ENCODE measurements around the gene SRC. TPM values are rescaled to one million over a fixed set of nuclear protein-coding genes. Genes with fewer than 3 reads are reported as not detected.

SRC gene
- total and polyA plus RNA-seq, 7 experiments from 2014 or later = 0.63 to 26.6 (median 2.9) TPM

- ATAC-seq = no peak
- no peak for DNase-seq
- Mint-ChIP-seq H3K27ac (no peak overlapping the region), H3K4me1 (peaks cover 3 to 5% (median 3%) of the 10 kb centered on the region in 7 donors), H3K4me3 (no peak overlapping the region), H3K9me3 (peaks cover 0 to 2% (median 0%) of the 10 kb centered on the region in 11 donors), H3K36me3 (no peaks in the 10 kb centered on the region), H3K27me3 (peaks cover 0 to 2% (median 0%) of the 10 kb centered on the region in 5 donors)
- POLR2A ChIA-PET = no interaction called here
- Histone ChIP-seq H3K9me3 (ENCODE audit: control insufficient read depth in 2 of 3, low read length in 3 of 3) (no peaks in the 10 kb centered on the region), H3K27ac (ENCODE audit: low read depth, low read length) (no peak overlapping the region), H3K36me3 (ENCODE audit: control insufficient read depth in 2 of 3, insufficient read depth in 3 of 3, low read length in 3 of 3) (no peaks in the 10 kb centered on the region), H3K4me3 (ENCODE audit: low read length) (no peak overlapping the region), H3K4me1 (ENCODE audit: control insufficient read depth in 2 of 2, insufficient read depth in 2 of 2, low read length in 2 of 2) (peaks cover 3% of the 10 kb centered on the region in 2 donors), H3K27me3 (ENCODE audit: control insufficient read depth in 2 of 2, insufficient read depth in 2 of 2, low read length in 2 of 2) (no peaks in the 10 kb centered on the region)
- CTCF ChIA-PET = no interaction called here
- intact Hi-C loops (cut with micrococcal nuclease) = loop anchor here in 1 of 2 donors (10.0 kb wide), 1 partner anchor 385 kb away; no protein-coding TSS in a partner anchor
These were observed 43.9 kb downstream of the SRC start for GRCh38 chr20:37389844-37390275.

- H3K27me3 ChIP-seq (ENCODE audit: control insufficient read depth in 2 of 2, insufficient read depth in 2 of 2, low read length in 2 of 2) = no peaks in the 10 kb centered on the region
- DNase-seq (no peak), ATAC-seq (no peak)
- H3K4me3 ChIP-seq (ENCODE audit: low read length) = no peak overlapping the region
- CTCF ChIA-PET = no interaction called here
- H3K4me1 ChIP-seq (ENCODE audit: control insufficient read depth in 2 of 2, insufficient read depth in 2 of 2, low read length in 2 of 2) = no peaks in the 10 kb centered on the region
- POLR2A ChIA-PET = no interaction called here
- H3K36me3 ChIP-seq (ENCODE audit: control insufficient read depth in 2 of 3, insufficient read depth in 3 of 3, low read length in 3 of 3) = no peaks in the 10 kb centered on the region
- Mint-ChIP-seq H3K9me3 (no peaks in the 10 kb centered on the region), H3K4me1 (peaks cover 0 to 2% (median 0%) of the 10 kb centered on the region in 7 donors), H3K36me3 (no peaks in the 10 kb centered on the region), H3K27ac (no peak overlapping the region), H3K4me3 (no peak overlapping the region), H3K27me3 (no peaks in the 10 kb centered on the region)
- intact Hi-C loops (cut with micrococcal nuclease) = no loop called here
- H3K27ac ChIP-seq (ENCODE audit: low read depth, low read length) = no peak overlapping the region
- no peaks in the 10 kb centered on the region for H3K9me3 ChIP-seq (ENCODE audit: control insufficient read depth in 2 of 3, low read length in 3 of 3)
These were observed 44.6 kb downstream of the SRC start for GRCh38 chr20:37390503-37390890.

GRCh38 chr20:37390891-37391525 is 45.1 kb downstream of the SRC start:
- H3K4me1 ChIP-seq (ENCODE audit: control insufficient read depth in 2 of 2, insufficient read depth in 2 of 2, low read length in 2 of 2) = no peaks in the 10 kb centered on the region
- no peaks in the 10 kb centered on the region for H3K36me3 ChIP-seq (ENCODE audit: control insufficient read depth in 2 of 3, insufficient read depth in 3 of 3, low read length in 3 of 3)
- no peak for DNase-seq
- Mint-ChIP-seq H3K9me3 (no peaks in the 10 kb centered on the region), H3K4me3 (no peak overlapping the region), H3K4me1 (peaks cover 0 to 2% (median 0%) of the 10 kb centered on the region in 7 donors), H3K27me3 (no peaks in the 10 kb centered on the region), H3K27ac (peak overlapping the region in 1 of 9 donors; percentile 55), H3K36me3 (no peaks in the 10 kb centered on the region)
- intact Hi-C loops (cut with micrococcal nuclease) = no loop called here
- no peak for ATAC-seq
- POLR2A ChIA-PET = no interaction called here
- H3K4me3 ChIP-seq (ENCODE audit: low read length) = no peak overlapping the region
- H3K9me3 ChIP-seq (ENCODE audit: control insufficient read depth in 2 of 3, low read length in 3 of 3) = no peaks in the 10 kb centered on the region
- H3K27me3 ChIP-seq (ENCODE audit: control insufficient read depth in 2 of 2, insufficient read depth in 2 of 2, low read length in 2 of 2) = no peaks in the 10 kb centered on the region
- CTCF ChIA-PET = no interaction called here
- H3K27ac ChIP-seq (ENCODE audit: low read depth, low read length) = no peak overlapping the region

GRCh38 chr20:37392441-37393195 is 46.7 kb downstream of the SRC start:
- Histone ChIP-seq H3K36me3 (ENCODE audit: control insufficient read depth in 2 of 3, insufficient read depth in 3 of 3, low read length in 3 of 3) (no peaks in the 10 kb centered on the region), H3K4me1 (ENCODE audit: control insufficient read depth in 2 of 2, insufficient read depth in 2 of 2, low read length in 2 of 2) (no peaks in the 10 kb centered on the region), H3K27ac (ENCODE audit: low read depth, low read length) (no peak overlapping the region), H3K9me3 (ENCODE audit: control insufficient read depth in 2 of 3, low read length in 3 of 3) (no peaks in the 10 kb centered on the region), H3K27me3 (ENCODE audit: control insufficient read depth in 2 of 2, insufficient read depth in 2 of 2, low read length in 2 of 2) (no peaks in the 10 kb centered on the region), H3K4me3 (ENCODE audit: low read length) (no peak overlapping the region)
- no peaks in the 10 kb centered on the region for H3K36me3 Mint-ChIP-seq
- no peak overlapping the region for H3K4me3 Mint-ChIP-seq
- peaks cover 0 to 2% (median 0%) of the 10 kb centered on the region in 7 donors for H3K4me1 Mint-ChIP-seq
- H3K27ac Mint-ChIP-seq = no peak overlapping the region
- intact Hi-C loops (cut with micrococcal nuclease) = loop anchor here in 1 of 2 donors (1.0 kb wide), 1 partner anchor 142 kb away; no protein-coding TSS in a partner anchor
- ChIA-PET POLR2A (no interaction called here), CTCF (no interaction called here)
- DNase-seq (no peak), ATAC-seq (no peak)
- no peaks in the 10 kb centered on the region for H3K27me3 Mint-ChIP-seq
- H3K9me3 Mint-ChIP-seq = no peaks in the 10 kb centered on the region

- no peaks in the 10 kb centered on the region for H3K36me3 ChIP-seq (ENCODE audit: control insufficient read depth in 2 of 3, insufficient read depth in 3 of 3, low read length in 3 of 3)
These were observed 47.4 kb downstream of the SRC start for GRCh38 chr20:37393196-37393862.

GRCh38 chr20:37393863-37394542 is 48.1 kb downstream of the SRC start:
- no peaks in the 10 kb centered on the region for H3K9me3 Mint-ChIP-seq
- Histone ChIP-seq H3K27me3 (ENCODE audit: control insufficient read depth in 2 of 2, insufficient read depth in 2 of 2, low read length in 2 of 2) (no peaks in the 10 kb centered on the region), H3K9me3 (ENCODE audit: control insufficient read depth in 2 of 3, low read length in 3 of 3) (no peaks in the 10 kb centered on the region), H3K4me3 (ENCODE audit: low read length) (no peak overlapping the region), H3K4me1 (ENCODE audit: control insufficient read depth in 2 of 2, insufficient read depth in 2 of 2, low read length in 2 of 2) (no peaks in the 10 kb centered on the region), H3K36me3 (ENCODE audit: control insufficient read depth in 2 of 3, insufficient read depth in 3 of 3, low read length in 3 of 3) (no peaks in the 10 kb centered on the region), H3K27ac (ENCODE audit: low read depth, low read length) (no peak overlapping the region)
- CTCF ChIA-PET = no interaction called here
- intact Hi-C loops (cut with micrococcal nuclease) = no loop called here
- POLR2A ChIA-PET = interaction anchor here (0.5 kb wide), 1 partner anchor 470 kb away, joined by 4 read pairs; no protein-coding TSS in a partner anchor
- no peak overlapping the region for H3K4me3 Mint-ChIP-seq
- H3K4me1 Mint-ChIP-seq = peaks cover 0 to 2% (median 0%) of the 10 kb centered on the region in 7 donors
- ATAC-seq = no peak
- no peaks in the 10 kb centered on the region for H3K36me3 Mint-ChIP-seq
- H3K27me3 Mint-ChIP-seq = no peaks in the 10 kb centered on the region
- no peak for DNase-seq
- peak overlapping the region in 1 of 9 donors; percentile 28 for H3K27ac Mint-ChIP-seq

More at GRCh38 chr20:37393196-37393862, 47.4 kb downstream of the SRC start:
- H3K4me1 ChIP-seq (ENCODE audit: control insufficient read depth in 2 of 2, insufficient read depth in 2 of 2, low read length in 2 of 2) = no peaks in the 10 kb centered on the region
- H3K4me3 ChIP-seq (ENCODE audit: low read length) = no peak overlapping the region
- H3K9me3 ChIP-seq (ENCODE audit: control insufficient read depth in 2 of 3, low read length in 3 of 3) = no peaks in the 10 kb centered on the region
- Mint-ChIP-seq H3K27me3 (no peaks in the 10 kb centered on the region), H3K9me3 (no peaks in the 10 kb centered on the region), H3K27ac (no peak overlapping the region), H3K36me3 (no peaks in the 10 kb centered on the region), H3K4me3 (no peak overlapping the region), H3K4me1 (peaks cover 0 to 2% (median 0%) of the 10 kb centered on the region in 7 donors)
- CTCF ChIA-PET = no interaction called here
- POLR2A ChIA-PET = no interaction called here
- no peaks in the 10 kb centered on the region for H3K27me3 ChIP-seq (ENCODE audit: control insufficient read depth in 2 of 2, insufficient read depth in 2 of 2, low read length in 2 of 2)
- DNase-seq (no peak), ATAC-seq (no peak)
- H3K27ac ChIP-seq (ENCODE audit: low read depth, low read length) = no peak overlapping the region
- intact Hi-C loops (cut with micrococcal nuclease) = no loop called here

All from naive thymus-derived CD4-positive, alpha-beta T cell (primary cell).